GM10847 (cell line): ENCODE results near the gene KIF23.

Experiments used
- POLR2A ChIP-seq: IDR thresholded peaks from 2 replicates; pipeline ENCODE4 v1.6.1; 2011; ENCODE audit not compliant: insufficient read length; ENCODE audit errors: extremely low read depth

KIF23 gene

GRCh38 chr15:69412701-69413100 is 1.4 kb upstream of the KIF23 start:
- TF ChIP-seq POLR2A, result no peak

DNA sequence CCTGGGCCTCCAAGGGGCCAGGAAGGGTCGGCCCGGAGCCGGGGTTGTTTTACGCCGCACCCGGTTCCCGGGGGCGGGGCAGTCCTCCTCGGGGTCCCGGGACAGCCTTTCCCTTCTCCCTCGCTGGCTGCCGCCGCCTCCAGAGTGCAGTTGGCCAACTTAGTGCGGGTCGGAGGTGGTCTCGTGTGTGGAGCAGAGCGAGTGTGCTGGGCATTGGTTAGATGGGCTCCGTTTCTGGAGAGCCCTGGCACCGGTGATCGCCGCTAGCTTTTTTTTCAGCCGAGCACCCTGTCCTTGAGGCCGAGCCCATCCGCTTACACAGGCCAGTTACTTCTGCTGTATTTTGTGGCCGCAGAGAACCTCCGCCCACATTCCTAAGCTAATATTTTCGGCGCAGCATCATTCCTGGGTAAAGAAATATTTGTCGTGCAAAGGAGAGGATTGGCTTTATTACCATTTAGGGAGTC is 585 bp downstream of the KIF23 start:
- TF ChIP-seq POLR2A, result no peak

GRCh38 chr15:69415381-69415780 is 1.2 kb downstream of the KIF23 start:
- TF ChIP-seq POLR2A, result no peak

DNA sequence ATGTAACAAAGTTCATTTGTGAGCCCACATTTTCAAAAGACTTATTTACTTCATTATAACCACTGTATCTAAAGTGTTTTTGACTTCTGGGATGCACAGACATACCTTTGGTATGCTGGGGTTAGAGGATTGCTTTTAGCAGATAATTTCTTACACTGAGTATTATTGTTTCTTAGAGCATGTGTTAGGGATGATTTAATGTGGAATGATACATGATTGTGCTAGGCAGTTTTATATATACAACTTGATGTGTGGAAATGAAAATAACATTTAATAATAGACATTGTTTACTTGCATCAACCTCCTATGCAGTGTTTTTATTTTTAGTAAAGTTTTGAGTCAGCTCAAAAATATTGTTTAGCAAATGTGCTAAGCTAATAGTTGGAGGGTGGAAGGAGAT is 3.4 kb downstream of the KIF23 start:
- no peak for TF ChIP-seq POLR2A

GRCh38 chr15:69421498-69421897 is 7.3 kb downstream of the KIF23 start:
- no peak for TF ChIP-seq POLR2A

DNA sequence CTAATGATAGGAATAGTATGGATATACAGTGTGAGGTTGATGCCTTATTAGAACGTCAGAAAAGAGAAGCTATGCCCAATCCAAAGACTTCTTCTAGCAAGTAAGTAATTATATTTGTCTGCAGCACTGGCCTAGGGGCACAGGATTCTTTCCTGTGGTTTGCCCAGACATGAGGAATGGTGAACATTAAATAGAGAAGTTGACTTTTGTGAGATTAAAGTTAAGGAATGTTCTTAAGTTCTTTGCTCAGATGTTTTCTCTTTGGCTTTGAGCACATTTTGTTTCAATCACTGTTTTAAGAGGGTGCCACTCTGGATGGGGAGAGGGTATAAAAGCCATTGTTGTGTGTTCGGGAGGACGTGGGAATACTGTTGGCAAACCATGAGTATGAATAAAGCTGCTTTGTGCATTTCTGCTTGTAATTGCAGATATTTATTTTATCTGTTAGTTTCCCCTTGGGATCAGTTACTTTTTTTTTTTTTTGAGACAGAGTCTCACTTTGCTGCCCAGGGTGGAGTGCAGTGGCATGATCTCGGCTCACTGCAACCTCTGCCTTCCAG is 8.3 kb downstream of the KIF23 start:
- TF ChIP-seq POLR2A, result no peak

GRCh38 chr15:69424001-69424400 is 9.9 kb downstream of the KIF23 start:
- no peak for TF ChIP-seq POLR2A

DNA sequence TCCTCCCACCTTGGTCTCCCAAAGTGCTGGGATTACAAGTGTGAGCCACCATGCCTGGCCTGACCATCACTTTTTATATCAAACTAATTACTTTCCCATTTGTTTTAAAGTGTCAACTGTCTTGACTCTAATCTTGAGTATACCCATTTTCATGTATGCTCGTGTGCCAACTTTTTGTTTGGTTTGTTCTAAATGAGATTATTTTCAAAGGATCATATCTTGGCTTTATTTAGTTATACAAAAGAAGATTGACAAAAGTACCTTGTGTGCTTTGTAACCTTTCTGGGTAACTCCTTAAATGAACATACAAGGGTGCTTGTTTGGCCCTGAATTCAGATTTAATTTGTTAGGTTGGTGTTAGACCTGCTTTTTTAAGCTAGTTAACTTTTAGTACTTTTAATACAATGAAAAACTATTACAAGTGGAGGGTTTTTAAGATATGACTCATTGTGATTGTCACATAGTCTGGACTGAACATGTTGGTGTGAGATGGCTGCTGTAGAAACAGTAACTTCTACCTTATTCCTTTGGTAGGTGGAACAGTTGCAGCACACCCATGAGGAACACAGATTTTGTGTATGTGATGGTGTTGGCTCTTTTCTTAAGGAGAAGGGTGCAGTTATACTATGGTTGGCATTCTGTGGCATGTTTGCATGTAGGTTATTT is 10.7 kb downstream of the KIF23 start:
- TF ChIP-seq POLR2A, result no peak

DNA sequence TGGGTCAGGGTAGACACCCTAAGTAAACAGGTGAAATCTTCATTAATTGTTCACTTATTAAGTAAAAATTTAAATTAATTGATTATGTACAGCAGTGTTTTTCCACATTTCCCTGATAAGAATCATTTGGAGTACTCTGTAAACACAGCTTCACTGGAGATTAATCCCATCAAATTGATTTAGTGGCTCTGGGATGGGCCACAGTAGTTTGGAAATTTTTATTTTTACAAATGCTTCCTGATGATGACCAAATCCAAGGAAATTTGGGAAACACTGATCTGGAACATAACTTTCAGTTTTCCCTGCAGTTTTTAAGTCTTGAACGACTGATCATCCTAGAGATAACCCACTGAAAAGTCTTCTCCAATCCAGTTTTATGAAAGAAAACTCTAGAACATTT is 19.7 kb downstream of the KIF23 start:
- no peak for TF ChIP-seq POLR2A

DNA sequence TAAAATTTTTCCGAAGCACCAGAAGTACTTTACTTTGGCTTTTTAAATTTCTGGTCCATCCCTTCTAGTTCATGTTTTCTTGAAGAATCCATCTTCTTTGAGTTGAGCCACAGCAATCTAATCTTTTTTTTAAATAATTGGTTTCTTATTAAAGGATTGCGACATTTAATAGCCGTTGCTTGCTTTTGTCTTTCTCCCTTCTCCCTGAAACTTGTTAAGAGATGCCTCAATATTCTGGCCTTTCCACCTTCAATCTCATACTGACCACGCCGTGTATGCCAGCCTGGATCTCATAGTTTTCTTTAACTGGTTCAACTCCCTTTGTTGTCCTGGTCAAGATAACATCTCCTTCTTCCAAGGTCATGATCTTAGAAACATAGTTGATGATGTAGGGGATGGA is 20.1 kb downstream of the KIF23 start:
- TF ChIP-seq POLR2A, result no peak

GRCh38 chr15:69434679-69435078 is 20.5 kb downstream of the KIF23 start:
- TF ChIP-seq POLR2A, result no peak

DNA sequence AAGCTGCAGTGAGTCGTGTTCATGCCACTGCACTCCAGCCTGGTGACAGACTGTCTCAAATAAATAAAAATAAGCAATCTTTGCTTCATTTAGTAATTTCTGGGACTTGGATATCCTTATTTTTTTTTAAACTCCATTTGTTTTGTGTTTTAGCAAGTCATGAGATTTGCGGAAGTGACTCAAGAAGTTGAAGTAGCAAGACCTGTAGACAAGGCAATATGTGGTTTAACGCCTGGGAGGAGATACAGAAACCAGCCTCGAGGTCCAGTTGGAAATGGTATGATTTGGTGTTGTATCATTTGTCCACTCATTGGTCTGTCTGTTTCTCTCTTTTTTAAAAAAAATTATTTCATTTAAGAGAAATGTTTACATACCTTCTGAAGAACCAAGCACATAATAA is 21.8 kb downstream of the KIF23 start:
- no peak for TF ChIP-seq POLR2A

DNA sequence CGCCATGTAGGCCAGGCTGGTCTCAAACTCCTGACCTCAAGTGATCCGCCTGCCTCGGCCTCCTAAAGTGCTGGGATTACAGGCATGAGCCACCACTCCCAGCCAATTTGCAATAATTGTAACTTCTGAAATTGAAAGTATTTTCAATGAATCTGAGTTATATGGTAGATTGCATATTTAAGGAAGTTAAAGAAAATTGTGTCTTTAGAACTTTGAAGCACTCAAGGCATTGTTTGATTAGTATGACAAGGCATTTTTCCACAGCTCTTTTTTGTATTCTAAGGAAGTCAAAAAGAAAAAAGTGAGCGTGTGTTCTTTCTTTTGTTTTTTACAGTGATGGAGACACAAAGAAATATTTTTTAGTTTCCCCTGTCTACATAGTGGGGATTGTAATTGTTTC is 22.8 kb downstream of the KIF23 start:
- no peak for TF ChIP-seq POLR2A

GRCh38 chr15:69439623-69440022 is 25.5 kb downstream of the KIF23 start:
- no peak for TF ChIP-seq POLR2A

DNA sequence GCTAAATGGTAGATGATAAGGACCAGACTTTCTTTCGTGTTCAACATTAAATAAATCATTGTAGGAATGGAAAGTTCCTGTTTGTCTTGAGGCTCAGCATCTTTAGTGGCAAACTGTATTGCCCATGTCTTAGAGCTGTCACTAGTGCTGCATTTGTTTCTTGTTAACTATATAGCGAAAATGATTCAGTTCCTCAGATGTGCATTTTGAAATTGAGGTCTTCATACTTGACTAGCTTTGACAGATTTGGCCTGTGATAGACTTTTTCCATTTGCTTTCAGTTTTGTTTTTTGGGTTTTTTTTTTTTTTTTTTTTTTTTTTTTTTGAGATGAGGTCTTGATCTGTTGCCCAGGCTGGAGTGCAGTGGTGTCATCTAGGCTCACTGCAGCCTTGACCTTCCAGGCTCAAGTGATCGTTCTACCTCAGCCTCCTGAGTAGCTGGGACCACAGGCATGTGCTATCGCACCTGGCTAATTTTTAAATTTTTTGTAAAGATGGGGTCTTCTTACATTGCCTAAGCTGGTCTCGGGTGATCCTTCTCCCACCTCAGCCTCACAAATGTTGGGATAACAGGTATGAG is 29.0 kb downstream of the KIF23 start:
- no peak for TF ChIP-seq POLR2A

GRCh38 chr15:69444686-69445085 is 30.5 kb downstream of the KIF23 start:
- no peak for TF ChIP-seq POLR2A

- no peak for TF ChIP-seq POLR2A
Observed at GRCh38 chr15:69446953-69447352, 32.8 kb downstream of the KIF23 start.

DNA sequence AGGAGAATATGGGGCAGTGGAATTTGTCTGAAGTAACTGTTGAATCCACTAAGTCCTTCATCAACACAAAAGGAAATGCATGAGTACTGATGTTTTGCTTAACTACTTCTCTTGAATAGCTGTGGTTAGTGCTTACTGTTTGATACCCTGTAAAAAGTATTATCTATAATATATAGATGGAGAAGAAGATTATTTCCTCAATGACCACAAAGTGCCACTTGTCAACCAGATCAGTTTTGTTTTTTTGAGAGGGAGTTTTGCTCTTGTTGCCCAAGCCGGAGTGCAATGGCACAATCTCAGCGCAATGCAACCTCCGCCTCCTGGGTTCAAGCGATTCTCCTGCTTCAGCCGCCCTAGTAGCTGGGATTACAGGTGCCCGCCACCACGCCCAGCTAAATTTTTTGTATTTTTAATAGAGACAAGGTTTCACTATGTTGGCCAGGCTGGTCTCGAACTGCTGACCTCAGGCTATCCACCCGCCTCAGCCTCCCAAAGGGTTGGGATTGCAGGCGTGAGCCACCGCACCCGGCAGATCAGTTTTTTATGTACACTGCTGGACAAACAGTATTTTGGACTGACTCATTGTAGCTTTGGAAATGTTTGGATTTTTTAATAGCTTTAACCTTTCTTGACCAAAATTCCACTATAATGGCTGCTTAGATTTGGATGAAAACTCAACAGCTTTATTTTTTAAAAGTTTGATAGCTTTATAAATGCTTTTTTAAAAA is 37.0 kb downstream of the KIF23 start:
- no peak for TF ChIP-seq POLR2A
